Esophagus squamous epithelium (tissue), 4 donors: ENCODE data around the gene GGA1.

Experiments used
- POLR2A ChIP-seq, 4 donors: fragments of 450-650 bp; IDR thresholded peaks; one replicate each; pipeline ENCODE4 v1.6.1; 2017; ENCODE audit warnings: antibody characterized with exemption in 4 of 4, mild to moderate bottlenecking in 4 of 4, moderate library complexity in 3 of 4
- TF ChIP-seq, protein P1 (sequence below), 6 experiments: fragments of 450-650 bp in 4 of 6; fragments of 200-600 bp in 2 of 6; sonication (generic) in 2 of 6; IDR thresholded peaks; one replicate each; pipeline ENCODE4 v1.5.1; 2016 to 2019; ENCODE audit warnings: antibody characterized with exemption in 6 of 6, mild to moderate bottlenecking in 4 of 6, moderate library complexity in 4 of 6

DNA sequence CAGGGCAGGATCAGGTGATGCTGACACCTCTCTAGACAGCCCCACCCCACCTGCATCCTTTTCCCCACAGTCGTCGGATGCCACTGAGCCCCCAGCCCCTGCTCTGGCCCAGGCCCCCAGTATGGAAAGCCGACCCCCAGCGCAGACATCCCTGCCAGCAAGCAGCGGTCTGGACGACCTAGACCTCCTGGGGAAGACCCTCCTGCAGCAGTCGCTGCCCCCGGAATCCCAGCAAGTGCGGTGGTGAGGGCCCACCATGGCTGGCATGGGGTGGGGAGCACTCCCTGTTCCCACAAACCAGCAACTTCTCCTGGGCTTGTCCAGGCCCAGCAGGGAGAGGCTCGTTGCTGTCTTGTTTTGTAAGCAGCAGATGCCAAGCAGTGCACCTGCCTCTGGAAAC, 21.3 kb downstream of the GGA1 start:
- TF ChIP-seq, protein P1, sequence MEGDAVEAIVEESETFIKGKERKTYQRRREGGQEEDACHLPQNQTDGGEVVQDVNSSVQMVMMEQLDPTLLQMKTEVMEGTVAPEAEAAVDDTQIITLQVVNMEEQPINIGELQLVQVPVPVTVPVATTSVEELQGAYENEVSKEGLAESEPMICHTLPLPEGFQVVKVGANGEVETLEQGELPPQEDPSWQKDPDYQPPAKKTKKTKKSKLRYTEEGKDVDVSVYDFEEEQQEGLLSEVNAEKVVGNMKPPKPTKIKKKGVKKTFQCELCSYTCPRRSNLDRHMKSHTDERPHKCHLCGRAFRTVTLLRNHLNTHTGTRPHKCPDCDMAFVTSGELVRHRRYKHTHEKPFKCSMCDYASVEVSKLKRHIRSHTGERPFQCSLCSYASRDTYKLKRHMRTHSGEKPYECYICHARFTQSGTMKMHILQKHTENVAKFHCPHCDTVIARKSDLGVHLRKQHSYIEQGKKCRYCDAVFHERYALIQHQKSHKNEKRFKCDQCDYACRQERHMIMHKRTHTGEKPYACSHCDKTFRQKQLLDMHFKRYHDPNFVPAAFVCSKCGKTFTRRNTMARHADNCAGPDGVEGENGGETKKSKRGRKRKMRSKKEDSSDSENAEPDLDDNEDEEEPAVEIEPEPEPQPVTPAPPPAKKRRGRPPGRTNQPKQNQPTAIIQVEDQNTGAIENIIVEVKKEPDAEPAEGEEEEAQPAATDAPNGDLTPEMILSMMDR (IDR thresholded peaks at IDR 0.05), result no peak
- no peak for TF ChIP-seq POLR2A (IDR thresholded peaks at IDR 0.05)
